Globus pallidus (tissue), 1 donor: Measurements from ENCODE around the gene MITF.
"Not testable (repeated sequence)": the region's sequence is repeated elsewhere in the genome, so short reads cannot be mapped to it uniquely, and the experiment has no call there.

Experiments used
- DNase-seq: peaks from one replicate; pipeline ENCODE4 v3.0.0-alpha.2; 2015; ENCODE audit warnings: low spot score

MITF gene

DNA sequence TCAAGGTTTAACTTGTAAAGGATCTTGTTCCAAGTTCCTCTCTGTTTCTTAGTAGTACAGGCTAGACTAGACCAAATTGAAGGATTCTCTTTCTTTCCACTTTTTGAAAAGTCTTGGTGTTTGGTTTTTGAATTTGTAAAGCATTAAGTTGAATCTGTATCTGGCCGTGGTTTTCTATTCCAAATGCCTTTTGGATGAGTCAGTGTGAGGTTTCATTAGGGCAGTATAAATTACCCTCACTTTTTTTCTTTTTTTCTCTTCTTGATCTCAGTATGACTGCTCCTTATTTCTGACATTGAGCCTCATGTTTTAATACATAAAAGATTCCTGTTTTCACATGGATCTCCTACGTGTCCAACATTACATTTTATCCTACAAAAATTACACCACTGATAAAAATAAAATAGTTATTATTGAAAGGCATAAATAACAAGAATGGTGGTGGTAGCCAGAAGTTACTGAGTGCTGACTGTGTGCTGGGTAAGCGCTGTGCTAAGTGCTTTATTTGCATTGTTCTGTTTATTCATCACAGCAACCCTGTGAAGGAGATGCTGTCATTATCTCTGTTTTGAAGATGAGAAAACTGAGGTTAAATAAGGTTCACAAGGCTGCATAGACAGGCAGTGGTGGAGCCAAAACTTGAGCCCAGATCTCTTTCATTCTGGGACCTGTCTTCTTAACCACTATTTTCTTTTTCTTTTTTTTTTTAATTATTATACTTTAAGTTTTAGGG, 48.3 kb downstream of the MITF start:
- no peak for DNase-seq

DNA sequence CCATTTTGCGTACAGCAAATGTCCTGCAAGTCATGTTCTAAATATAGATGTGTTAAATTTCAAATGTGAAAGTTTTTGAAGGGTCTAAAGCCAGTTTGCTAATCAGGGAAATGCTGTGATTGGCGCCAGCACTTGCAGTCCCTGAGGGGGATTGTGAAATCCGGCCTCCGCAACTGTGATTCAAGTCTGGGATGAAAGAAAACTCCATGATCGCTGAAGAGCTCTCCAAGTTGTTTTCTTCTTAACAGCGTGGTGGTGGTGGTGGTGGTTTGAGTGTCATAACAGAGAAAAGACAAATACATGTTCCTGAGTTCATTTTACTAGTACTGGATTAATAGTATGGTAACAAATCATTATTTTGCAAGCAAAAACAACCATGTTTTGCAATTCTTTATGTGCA, 51.8 kb downstream of the MITF start:
- DNase-seq, result peak; percentile 25

DNA sequence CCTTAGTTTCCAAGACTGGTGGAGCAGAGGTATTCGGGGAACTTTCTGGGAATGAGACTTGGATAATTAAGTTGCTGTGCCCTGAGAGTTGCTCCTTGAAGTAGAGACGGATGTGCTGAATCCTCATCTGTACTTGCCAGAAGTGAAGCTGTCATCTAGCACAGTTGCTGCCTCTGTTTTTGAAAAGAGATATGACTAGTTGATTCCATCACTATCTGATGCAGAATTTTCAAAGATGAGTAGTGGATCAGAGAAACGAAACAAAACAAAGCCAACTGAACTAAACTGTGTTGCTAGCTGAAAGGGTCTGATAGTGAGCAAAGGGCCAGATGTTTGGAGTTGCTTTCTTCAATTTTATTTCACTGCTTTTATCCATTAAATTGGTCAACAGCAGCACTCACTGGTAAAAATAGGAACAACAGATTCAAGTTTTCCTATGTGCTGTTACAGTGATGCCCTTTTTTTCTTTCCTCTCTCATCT, 52.7 kb downstream of the MITF start:
- DNase-seq, result peak; percentile 85

DNA sequence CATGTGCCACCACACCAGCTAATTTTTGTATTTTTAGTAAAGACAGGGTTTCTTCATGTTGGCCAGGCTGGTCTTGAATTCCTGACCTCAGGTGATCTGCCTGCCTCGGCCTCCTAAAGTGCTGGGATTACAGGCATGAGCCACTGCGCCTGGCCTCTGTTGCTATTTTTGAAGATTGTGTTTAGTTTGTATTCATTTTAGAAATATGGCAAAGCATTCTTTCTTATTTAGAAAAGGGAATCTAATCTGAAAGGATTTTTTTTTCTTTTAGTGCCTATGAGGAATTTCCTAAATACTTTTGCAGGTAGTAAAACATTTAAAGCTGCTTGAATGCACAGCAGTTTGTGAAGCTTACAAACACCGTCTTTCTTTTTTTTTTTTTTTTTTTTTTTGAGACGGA, 56.9 kb downstream of the MITF start:
- not testable (repeated sequence) for DNase-seq

DNA sequence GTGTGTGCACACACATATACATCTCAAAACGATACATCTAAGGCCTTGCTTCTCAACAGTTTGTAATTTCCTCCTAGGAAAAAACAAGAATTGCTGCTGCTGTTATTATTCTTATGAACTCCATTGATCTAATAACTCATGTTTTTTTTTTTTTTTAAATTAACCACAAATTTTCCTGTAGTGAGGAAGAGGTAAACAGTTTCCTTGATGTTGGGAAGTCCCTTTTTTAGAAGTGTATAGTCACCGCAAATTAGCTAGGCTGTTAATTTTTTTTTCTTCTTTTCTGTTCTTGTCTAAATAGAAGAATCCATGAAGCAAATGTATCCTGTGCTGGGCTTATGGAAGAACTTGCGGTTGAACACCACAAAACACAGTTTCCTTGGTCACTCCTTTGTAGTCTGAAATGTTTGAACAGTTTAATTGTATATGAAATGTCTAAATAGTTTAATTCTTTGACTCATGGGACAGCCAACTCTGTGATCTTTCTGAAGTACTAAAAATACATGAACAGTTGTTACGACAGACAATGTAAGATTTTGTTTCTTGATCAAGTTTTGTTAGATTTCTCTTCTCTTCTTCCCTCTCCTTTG, 64.5 kb downstream of the MITF start:
- DNase-seq, result no peak

DNA sequence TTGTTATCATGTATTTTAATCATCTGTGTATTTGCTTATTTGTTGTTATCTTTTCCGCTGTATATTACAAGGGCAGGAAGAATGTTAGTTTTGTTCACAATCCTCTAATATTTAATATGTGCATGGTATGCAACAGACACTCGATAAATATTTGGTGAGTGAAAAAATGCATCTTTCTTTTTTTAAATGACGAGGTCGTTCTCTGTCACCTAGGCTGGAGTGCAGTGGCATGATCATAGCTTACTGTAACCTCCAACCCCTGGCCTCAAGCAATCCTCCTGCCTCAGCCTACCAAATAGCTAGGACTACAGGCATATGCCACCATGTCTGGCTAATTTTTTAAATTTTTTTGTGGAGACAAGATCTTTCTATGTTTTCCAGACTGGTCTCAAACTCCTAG, 66.2 kb downstream of the MITF start:
- DNase-seq, result no peak

DNA sequence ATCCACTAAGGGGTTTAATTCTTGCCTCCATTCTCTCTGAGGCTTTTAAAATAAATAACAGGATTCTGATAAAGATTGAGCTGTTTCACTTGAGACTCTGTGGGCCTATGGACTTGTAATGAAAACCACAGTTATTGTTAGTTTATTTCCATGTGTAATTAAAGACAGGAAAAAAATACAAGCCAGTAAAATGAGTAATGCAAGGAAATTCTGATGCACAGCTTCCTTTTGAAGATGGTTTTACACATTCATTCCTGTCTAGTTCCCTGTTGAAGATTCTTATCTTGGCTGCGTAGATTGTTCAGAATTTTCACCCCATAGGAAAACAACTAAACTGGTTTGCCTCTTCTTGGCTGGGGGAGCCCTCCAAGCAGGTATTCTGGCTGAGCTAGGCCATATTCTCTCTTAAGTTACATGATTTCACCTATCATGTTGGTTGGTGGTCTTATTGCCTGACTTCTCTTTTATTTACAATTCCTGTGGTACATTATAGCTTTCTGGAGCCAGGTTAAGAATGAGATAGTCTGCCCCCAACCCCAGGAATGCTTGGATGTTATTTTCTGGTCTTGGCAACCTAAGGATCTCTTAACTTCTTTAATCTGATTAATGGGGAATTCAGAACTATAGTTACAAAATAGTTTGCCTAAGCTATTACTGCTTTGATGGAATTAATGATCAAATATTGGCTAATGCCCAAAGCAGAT, 67.6 kb downstream of the MITF start:
- DNase-seq, result no peak

DNA sequence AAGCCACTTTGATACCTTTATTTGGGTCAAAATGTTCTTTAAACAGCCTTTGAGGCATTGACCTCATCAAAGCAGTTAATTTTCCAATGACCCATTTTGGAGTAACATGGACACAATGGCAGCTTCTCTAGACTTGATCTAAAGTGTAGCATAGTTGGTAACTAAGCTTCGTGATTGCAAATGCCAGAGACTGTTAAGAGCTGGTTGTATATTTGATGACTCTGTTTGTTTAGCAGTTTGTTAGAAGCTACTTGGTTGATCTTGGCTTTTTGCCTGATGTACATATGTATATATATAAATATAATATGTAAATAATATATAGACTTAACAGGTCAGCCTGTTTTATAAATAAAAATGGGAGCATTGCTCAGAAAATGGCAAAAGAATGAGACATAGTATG, 68.4 kb downstream of the MITF start:
- DNase-seq, result no peak

DNA sequence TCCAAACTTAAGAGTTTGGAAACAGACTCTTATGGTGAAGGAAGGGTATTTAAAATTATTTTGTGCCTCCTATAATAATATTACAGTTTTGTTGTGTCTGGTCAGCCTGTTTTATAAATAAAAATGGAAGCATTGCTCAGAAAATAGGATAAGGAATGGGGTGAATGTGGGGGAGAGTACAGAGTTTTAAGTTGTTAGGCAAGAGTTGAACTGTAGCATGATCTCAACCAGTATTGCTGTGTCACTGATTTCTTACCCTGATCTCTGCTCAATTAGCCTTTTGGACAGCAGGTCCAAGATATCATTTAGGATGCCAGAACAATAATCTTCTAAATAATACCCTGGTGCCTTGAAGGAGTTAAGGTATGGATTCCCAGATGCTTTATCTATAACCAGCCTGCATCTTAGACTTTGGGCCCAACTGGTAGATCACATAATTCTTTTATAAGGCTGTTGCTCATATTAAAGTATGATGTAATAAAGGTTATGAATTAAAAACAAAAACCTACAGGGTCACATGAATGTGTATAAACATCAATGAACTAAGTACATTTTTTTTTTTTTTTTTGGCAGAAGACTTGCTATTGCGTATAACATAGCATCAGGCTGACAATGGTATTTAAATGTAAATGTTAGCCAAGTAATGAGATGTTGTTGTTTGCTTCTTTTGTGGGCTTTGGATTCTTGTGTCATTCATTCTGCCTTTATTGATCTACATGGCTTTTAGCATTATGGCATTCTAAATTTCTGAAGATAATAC, 70.0 kb downstream of the MITF start:
- no peak for DNase-seq

DNA sequence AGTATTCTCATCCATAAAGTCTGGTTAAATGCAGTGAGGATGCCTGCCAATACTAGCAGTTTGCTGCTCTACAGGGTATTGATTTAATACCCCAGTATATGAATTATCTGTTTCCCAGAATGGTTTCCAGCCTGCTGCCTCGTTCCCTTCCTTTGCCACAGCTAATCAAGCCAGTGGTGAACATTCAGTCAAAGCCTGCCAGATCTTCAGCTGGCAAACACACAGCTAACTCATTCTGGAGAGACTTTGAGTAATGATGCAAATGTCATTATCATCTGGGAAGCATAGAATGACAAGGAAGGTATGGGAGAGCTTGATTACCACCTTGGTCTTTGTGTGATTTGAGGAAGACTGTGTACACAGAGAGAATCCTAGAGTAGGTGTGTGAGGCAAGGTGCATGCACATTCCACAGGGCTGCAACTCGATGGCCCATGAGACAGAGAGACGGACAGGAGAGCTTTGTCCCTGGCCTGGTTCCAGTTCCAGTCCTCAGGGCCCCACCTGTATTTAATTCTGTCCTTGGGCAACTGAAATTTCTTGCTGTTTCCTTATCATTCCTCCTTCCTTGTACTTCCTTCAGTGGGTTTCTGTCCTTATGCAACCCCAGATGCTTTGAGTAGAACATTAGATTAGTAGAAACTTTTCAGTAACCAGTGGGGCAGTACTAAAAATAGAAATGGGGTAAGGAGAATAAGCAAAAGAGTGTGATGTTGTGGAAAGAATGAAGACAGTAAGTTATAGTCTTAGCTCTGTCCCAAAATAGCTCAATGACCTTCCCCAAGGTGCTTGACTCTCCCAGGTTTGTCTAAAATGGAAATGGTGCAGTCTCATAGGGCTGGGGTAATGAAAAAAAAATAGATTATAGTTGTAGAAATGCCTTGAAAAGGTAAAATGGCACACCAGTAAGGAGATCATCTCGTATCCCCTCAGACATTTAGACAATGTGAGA, 72.5 kb downstream of the MITF start:
- DNase-seq, result peak; percentile 47

DNA sequence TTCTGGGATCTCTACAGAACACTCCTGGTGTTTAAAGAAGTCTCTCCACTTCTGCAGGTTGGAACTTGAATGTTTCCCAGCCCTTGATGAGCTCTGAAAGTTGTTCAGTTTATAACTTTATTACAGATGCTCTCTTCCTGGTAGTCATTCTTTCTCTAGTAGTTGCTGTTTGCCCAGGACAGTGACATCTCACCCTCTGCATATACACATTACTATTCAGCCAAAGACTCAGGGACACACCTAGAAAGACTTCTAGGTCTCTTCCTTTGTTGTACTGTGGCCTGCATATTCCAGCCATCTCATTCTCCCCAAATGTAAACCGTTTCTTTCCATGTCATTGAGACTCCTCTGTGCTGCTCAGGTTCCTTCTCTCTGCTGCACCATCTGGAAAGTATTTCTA, 76.7 kb downstream of the MITF start:
- DNase-seq, result no peak

DNA sequence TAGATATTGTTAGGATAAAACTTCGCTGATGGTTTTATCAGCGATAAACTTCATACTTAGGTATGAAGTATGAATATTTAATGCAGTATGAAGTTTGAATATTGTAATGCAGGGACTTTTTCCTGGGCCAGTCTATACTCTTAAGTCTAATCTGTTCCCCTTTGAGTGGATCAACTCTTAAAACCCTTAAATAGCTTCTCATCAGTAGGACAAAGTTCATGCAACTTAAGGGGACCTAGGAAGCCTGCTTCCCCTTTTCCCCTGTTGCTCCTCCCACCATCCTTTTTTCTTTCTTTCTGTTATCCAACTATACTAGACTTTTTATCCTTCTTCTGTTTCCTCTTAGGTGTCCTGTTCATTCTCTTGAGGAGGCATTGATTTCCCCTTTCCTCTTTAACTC, 78.7 kb downstream of the MITF start:
- no peak for DNase-seq

DNA sequence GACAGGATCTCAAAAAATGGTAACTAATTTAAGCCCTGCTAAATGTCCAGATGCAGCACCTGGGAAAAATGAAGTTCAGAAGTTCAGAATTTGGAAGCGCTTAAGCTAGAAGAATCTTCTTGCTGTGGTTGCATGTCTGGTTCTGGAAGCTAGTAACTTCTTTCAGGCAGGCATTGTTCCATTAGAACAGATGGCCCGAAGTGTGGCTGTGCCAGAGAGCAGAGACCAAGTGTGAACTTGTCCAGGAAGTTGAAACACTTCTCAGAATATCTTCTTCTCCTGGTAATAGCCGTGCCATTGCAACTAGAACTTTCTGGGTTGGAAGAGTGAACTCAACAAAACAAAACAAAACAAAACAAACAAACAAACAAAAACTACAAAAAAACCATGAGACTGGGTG, 80.0 kb downstream of the MITF start:
- peak; percentile 82 for DNase-seq

DNA sequence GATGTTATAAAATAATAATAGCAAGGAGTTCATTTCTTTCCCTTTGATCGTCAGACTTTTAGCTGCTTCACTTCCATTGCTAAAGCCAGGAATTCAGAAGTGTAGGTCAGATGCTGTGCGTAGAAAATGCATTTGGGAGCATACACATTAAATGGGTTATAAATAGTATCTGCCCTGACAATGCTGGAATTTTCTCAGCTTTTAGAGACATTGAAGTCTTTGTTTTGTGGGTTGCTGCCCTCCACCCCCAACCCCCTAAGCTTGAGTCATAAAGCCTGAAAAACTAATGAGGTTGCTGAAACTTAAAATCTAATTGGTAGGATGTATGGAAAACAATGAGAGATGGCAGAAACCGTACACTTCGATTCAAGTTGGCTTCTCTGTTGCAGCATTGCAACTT, 81.9 kb downstream of the MITF start:
- DNase-seq, result peak; percentile 91

DNA sequence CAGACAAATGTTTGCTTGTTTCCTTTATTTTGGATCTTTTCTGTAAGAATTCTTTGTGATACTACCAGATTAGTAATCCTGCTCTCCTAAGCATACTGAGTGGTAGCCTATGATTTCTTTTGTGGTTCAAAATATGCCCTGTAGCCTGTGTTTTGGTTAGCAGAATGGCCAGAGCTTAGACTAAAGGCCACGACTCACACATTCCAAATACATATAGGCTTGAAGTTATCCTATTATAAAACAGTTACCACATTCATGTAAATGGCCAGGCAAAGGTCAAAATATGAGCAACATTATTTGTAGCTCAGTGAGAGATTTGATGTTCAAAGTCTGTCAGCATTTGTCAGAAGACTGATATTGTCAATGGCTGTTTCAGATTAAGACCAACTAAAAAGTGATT, 84.5 kb downstream of the MITF start:
- DNase-seq, result no peak

DNA sequence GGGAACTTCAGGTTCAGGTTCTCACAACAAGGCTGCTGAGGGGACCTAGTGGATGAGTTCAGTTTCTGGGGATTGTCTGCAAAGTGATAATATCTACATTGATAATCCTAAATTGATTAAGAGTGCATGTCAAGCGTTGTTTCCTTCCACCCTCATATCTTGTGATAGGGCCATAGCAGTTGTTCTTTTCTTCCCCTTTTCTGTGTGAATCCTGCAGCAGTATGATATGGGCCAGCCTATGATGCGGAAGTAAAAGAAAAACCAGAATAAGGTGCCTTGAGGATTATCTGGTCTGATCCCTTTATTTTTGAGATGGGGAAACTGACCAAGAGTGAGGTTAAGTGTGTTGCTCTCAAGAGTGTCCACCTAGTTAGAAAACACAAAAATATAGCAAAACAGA, 86.2 kb downstream of the MITF start:
- no peak for DNase-seq

DNA sequence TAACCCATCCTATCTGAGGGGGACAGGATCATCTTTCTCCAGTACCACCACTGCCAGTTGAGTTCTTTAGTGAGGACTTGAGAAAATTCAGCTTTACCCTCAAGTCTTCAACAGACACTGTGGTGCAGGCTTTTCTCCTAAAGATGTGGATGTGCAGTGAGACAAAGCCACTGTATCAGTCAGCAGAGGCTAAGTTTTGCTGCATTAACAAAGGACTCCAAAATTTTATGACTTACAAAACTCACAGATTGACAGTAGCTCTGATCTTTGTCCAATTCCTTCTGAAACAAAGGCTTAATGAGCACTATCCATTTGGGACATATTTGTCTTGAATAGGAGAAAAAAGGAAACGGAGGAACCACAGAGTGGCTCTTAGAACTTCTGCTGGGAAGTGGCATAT, 87.9 kb downstream of the MITF start:
- no peak for DNase-seq

DNA sequence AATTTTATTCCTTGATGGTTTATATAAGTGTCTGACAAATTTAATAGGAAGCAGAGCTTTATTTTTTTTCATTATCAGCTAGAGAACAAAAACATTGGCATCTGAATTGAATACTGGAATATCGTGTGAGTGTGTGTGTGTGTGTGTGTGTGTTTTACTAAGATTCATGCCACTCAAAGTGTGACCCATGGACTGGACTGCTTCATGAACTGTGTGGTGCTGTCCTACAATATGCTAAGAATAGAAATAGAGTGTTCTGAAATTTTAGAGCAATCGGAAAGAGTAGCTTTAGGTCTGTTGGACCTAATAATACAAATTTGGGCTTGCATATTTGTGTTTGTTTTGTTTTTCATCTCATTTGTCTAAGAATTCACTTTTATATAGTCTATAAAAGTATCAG, 89.6 kb downstream of the MITF start:
- no peak for DNase-seq

DNA sequence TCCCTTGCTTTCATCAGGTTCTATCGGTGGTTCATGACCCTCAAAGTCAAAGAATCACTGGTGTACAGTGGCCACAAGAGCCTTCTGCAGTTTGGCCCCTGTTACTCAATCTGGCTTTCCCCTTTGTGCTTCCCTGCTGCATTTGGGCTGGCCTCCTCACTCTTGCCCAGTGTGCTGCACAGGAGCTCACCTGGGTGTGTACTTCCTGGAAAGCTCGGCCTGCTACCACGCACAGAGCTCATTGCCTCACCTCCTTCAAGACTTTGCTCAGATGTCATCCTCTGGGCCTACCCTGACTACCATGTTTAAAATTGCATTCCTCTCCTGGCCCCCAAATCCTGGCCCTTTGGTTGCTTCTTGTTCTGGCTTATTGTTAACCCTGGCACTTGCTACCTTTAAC, 90.9 kb downstream of the MITF start:
- DNase-seq, result no peak

DNA sequence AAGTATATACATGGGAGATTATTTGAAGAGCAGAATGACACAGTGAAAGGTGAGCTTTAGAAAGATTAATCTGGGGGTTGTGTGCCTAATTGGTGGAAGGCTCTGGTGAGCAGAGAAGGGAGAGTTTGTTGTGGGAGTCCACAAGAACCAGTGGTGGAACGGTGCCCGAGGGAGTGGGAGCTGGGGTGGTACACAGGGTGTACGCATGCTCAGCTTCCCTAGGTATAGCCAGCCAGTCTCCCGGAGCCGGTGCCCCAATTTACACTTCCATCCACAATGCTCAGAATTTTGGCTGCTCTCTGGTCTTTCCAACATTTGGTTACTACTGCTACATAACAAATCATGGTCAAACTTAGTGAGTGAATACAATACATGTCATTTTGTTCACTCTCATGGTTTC, 92.5 kb downstream of the MITF start:
- DNase-seq, result no peak

DNA sequence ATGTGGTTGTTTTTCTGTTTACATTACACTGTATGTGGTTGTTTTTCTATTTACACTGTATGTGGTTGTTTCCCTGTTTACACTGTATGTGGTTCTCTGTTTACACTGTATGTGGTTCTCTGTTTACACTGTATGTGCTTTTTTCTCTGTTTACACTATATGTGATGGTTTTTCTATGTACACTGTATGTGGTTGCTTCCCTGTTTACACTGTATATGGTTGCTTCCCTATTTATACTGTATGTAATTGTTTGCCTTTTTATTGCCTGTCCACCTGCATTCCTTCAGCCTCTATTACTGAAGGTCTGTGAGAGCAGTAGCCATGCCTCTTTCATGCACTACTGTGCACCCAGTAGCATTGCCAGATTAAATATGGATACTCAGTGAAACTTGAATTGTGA, 94.3 kb downstream of the MITF start:
- DNase-seq, result no peak

DNA sequence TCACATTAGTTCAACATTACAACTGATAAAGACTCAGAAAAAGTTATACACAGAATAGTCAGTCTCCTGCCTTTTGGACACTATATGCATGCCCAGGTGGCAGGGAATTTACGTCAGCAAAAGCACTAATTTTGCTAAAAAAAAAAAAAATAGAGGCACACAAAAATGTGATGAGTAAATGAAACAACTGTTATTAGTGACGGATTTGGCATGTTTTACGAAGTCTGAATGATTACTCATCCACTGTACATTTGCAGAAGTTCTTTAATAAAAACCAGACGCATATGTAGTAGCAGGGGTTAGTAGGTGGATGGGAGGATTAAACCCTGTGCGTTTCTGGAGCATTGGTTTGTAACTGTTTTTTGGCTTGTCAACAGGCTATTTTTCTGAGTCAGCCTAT, 99.0 kb downstream of the MITF start:
- DNase-seq, result no peak
